HG03457 (cell line): ENCODE results near the gene NPIPB9.

Source experiments
- ATAC-seq: cut with Tn5 transposase; IDR thresholded peaks from one replicate; pipeline ENCODE4 v1.9.1; 2021; ENCODE audit warnings: moderate number of reproducible peaks; ENCODE audit not compliant: unreplicated experiment

Gene NPIPB9

DNA sequence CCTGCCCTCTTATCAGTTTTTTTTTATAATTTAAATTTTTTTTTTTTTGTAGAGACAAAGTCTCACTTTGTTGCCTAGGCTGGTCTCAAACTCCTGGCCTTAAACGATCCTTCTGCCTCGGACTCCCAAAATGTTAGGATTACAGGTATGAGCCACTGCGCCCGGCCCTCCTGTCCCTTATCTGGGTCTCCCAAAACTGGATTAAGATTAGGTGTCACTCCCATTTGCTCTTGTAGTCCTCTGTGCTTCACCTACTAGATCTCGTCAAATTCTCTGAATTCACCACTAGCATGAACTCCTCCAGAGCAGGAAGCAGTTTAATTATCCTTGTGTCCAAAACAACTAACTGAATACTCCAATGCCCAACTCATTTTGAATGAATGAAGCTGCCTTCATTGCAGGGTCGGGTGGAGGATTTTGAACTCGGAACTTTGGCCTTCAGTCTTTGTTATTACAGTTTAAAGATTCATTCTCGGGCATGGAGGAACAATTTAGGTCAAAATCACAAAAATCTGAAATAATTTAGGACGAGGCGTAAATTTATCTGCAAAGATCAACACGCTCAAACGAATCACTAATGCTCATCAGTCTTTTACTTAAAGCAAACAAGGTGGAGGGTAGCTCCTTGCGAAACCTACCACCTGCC, 70.4 kb downstream of the NPIPB9 start:
- ATAC-seq, result no peak
